Stimulated activated CD8-positive, alpha-beta memory T cell treated with anti-CD3 and anti-CD28 coated beads, Interleukin-12 subunit alpha, Interleukin-12 subunit beta, amount 100 ng/mL, for 1 hour (primary cell): ENCODE results near the gene MVB12B.
A peak's percentile ranks its signal among the peaks of the same experiment; 100 is the strongest.

ENCODE experiments used
- DNase-seq: peaks from one replicate; pipeline ENCODE4 v3.0.0-alpha.2; 2020; ENCODE audit warnings: low read depth

MVB12B gene

GRCh38 chr9:126386776-126387175 is 60.1 kb downstream of the MVB12B start:
- DNase-seq = no peak

- no peak for DNase-seq
Measured at GRCh38 chr9:126388964-126389708, 62.5 kb downstream of the MVB12B start.

- DNase-seq = no peak
Measured at GRCh38 chr9:126389992-126390391, 63.4 kb downstream of the MVB12B start.

GRCh38 chr9:126390923-126391322 is 64.3 kb downstream of the MVB12B start:
- DNase-seq = no peak

- no peak for DNase-seq
Measured at GRCh38 chr9:126391713-126392661, 65.4 kb downstream of the MVB12B start.

GRCh38 chr9:126392662-126393371 is 66.2 kb downstream of the MVB12B start:
- DNase-seq = no peak

GRCh38 chr9:126393876-126394275 is 67.2 kb downstream of the MVB12B start:
- DNase-seq = no peak

GRCh38 chr9:126394802-126395201 is 68.2 kb downstream of the MVB12B start:
- no peak for DNase-seq

GRCh38 chr9:126395439-126396212 is 69.0 kb downstream of the MVB12B start:
- DNase-seq = no peak

- DNase-seq = peak; percentile 47
Measured at GRCh38 chr9:126397056-126397455, 70.4 kb downstream of the MVB12B start.

GRCh38 chr9:126398403-126399058 is 71.9 kb downstream of the MVB12B start:
- DNase-seq = peak; percentile 53

GRCh38 chr9:126399251-126399650 is 72.6 kb downstream of the MVB12B start:
- no peak for DNase-seq

GRCh38 chr9:126399789-126400188 is 73.2 kb downstream of the MVB12B start:
- DNase-seq = no peak

- no peak for DNase-seq
Measured at GRCh38 chr9:126400571-126400970, 73.9 kb downstream of the MVB12B start.

GRCh38 chr9:126401107-126401506 is 74.5 kb downstream of the MVB12B start:
- no peak for DNase-seq

- DNase-seq = no peak
Measured at GRCh38 chr9:126401581-126401980, 75.0 kb downstream of the MVB12B start.

- no peak for DNase-seq
Measured at GRCh38 chr9:126403397-126403796, 76.8 kb downstream of the MVB12B start.

GRCh38 chr9:126404459-126404858 is 77.8 kb downstream of the MVB12B start:
- DNase-seq = no peak

GRCh38 chr9:126406075-126406667 is 79.5 kb downstream of the MVB12B start:
- no peak for DNase-seq

GRCh38 chr9:126407114-126407870 is 80.7 kb downstream of the MVB12B start:
- DNase-seq = no peak
